ENCODE data around the gene SPATA20. TPM values are rescaled to one million over a fixed set of nuclear protein-coding genes. Genes with fewer than 3 reads are reported as not detected.

Gene SPATA20
- total RNA-seq, 1 experiment from 2014 or later = 88.7 TPM

DNA sequence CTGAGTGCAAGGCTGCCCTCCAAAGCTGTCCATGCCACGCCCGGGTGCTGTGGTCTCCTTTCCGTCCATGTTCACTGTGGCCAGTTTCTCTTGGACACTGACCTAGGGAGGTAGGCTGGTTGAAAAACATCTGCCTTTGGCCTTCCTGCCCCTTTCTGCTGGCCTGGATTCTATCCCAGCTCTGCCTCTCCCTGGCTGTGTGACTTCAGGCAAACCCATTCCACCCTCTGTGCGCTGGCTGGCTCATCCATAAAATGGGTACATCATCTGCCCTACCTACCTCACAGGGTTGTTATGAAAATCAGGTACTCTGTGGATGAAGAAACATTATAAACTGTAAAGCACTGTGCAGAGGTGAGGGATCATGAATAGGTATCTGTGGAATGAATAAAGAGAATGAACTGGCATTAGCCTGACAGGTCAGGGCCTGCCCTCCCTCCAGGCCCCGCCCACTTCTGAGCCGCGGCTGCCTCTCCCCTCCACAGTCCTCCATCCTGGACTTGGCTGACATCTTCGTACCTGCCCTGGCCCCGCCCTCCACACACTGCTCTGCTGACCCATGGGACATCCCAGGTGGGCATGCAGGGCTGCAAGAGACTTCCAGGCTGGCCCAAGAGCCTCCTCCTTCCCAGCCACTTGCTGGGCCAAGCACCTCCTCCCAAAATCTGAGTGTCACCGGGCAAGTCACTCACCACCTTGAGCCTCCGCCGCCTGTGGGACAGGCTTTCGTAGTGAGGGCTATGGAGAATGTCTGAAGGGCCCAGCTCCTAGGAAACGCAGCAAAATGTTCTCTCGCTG, 7.0 kb upstream of the SPATA20 start:
- DNase-seq (ENCODE audit: low spot score) = no peak

DNA sequence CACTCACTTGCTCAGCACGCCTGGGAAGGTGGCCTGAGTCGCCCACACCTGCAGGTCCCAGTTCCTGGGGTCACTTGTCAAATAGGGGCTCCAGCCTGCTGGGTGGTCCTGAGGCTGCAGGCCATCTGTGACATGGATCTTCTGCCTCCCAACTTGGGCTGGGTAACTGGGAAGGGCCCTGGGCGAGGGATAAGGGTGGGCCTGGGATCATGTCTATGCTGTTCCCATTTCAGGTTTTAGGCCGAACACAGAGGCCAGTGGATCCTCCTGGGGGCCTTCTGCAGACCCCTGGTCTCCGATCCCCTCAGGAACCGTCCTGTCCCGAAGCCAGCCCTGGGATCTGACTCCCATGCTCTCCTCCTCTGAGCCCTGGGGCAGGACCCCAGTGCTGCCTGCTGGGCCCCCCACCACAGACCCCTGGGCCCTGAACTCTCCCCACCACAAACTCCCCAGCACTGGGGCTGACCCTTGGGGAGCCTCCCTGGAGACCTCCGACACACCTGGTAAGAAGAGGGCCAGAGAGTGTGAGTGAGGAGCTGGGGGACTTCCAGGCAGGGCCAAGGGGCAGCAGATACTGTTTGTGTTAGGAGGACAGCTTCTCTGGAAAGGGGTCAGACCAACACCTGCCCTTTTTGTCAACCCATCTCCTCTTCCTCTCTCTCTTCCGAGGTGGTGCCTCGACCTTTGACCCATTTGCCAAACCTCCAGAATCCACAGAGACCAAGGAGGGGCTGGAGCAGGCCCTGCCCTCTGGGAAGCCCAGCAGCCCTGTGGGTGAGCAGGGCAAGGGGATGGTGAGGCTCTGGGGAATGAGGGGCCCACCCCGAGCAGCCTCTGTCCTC, 6.2 kb upstream of the SPATA20 start:
- DNase-seq (ENCODE audit: low spot score) = no peak

DNA sequence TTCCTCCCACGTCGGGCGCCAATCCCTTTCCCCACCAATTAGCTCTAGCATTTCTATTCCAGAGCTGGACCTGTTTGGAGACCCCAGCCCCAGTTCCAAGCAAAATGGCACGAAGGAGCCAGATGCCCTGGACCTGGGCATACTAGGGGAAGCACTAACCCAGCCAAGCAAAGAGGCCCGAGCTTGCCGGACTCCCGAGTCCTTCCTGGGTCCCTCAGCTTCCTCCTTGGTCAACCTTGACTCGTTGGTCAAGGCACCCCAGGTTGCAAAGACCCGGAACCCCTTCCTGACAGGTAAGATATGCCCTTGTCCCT, 5.6 kb upstream of the SPATA20 start:
- DNase-seq (ENCODE audit: low spot score) = no peak

DNA sequence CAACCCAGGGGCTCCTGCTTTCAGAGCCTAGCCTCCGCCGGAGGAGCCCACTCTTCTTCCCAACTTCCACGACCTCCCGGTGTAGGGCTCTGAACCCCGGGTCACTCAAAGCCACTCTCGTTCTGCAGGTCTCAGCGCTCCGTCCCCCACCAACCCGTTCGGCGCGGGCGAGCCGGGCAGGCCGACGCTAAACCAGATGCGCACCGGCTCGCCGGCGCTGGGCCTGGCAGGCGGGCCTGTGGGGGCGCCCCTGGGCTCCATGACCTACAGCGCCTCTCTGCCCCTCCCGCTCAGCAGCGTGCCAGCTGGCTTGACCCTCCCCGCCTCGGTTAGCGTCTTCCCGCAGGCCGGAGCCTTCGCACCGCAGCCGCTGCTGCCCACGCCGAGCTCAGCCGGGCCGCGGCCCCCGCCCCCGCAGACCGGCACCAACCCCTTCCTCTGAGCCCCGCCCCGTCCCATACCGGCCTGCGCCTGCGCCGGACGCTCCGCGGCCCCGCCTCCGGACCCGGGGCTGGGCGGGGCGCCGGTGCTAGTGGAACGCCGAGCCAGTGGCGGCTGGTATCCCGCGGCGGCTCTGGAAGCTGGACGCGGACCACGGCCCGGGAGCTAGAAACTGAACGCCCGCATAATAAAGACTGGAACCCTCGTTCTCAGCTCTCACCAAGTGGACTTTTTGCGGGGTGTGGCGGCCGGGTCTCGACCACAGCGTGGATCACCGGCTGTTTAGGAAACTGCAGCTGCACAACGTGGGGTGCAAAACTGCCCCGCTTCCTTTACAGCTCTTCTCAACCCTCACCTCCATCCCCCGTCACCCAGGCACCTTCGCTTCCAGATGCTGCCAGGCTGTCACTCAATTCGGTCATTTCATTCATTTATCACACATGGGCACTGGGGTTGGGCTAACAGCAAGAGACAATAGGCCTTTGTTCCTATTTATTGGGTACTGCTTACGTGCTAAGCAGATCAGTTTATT, 5.0 kb upstream of the SPATA20 start:
- peak; percentile 63 for DNase-seq (ENCODE audit: low spot score)

DNA sequence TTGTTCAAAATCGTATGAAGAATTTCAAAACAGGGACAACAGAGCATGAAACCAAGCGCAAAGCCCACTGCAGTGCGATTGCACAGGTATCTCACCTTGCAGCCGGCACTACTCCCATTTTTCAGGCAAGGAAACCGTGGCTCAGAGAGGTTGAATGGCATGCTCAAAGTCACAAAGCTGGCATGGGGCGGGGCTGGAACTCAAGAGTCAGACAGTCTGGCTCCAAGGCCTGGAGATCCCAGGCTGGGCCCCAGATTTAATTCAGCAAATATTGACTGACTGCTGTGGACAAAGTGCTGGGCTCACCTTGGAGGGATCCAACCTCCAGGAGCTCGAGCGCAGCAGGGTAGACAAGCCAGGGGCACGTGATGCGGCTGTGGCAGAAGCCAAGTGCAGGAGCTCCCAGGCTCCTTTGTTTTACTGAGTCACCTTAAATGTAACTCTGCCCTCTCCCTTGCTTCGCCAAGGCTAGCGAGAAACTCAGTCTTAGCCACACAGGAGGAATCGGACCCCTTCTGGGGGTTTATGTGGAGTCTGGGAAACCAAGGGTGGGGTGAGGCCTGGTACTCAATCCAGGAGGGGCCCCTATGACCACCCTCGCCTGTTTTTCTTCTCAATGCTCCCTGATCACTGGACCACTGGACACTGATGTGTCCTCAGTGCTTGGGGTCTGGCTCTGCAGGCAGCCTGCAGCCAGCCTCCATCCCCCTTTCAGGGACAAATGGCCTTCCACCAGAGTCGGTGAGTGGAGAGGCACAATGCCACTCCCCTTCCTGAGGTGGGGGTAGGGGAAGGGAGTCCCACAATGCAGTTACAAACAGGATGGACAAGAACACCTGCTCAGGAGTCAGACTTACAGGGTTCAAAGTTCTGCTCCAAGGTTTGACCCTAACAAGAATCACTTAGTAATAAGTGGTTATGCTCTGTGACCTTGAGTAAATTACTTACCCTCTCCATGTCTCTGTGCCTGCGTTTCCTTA, 3.9 kb upstream of the SPATA20 start:
- DNase-seq (ENCODE audit: low spot score) = no peak

DNA sequence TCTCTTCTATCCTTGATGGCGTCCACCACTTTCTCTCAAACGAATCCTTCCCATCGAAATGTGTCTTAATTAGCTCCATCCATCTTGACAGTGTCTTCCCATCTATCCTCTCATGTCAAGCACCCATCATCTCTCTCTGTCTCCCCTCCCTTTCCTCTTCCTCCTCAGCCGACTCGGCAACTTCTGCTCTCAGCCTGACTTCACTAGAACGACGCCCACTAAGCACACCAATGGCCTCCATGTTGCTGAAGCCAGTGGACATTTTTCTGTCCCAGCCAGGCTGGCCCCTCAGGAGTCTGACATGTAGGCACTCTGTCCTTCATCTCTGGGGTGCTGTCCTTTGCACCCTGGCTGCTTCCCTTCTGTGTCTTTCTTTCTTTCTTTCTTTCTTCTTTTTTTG, 2.5 kb upstream of the SPATA20 start:
- no peak for DNase-seq (ENCODE audit: low spot score)

DNA sequence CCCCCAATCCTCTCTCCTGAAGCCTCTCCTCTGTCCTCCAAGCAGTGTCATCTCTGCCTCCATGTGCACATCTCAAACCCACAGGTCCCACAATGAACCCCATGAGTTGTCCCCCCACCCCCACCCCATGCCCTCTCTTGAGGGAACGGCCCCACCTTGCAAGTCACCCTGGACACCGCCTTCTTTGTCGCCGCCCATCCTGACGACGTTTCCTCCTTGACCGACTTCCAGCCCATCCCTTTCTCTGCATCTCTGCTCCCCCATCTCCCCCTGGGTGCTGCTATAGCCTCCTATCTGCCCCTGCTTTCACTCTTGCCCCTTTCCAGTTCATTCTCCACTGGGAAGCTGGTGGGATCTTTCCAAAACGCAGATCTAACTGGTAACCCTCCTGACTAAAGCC, 1.7 kb upstream of the SPATA20 start:
- no peak for DNase-seq (ENCODE audit: low spot score)

DNA sequence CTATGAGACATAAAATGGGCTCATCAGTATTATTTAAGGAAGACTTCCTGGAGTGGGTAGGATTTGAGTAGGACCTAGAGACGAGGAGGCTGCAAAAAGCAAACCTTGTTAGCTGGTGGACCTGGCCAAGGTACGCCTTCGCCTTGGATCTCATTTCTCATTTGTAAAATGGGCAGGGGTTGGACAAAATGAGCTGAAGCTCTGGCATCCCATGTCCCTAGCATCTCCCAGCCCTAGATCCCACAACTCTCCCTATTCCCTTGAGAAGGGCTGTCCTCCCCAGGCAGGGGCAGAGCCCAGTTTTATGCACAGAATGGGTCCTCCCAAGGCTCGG, 306 bp upstream of the SPATA20 start:
- no peak for DNase-seq (ENCODE audit: low spot score)

DNA sequence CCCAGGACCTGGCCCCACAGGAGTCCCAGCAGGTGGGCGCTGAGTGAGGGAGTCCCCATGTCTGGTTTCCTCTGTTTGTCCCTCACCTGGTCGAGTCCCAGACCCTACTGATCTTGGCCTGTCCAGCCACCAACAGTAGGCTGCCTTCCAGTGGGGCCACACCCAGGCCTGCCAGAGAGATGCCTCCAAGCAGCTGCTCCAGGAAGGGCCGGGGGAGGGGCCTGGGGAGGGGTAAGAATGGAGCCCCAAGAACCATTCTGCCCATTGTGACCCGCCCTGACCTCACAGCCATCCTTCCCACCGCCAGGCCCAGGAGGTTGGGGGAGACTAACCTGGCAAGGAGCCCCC, 736 bp downstream of the SPATA20 start:
- no peak for DNase-seq (ENCODE audit: low spot score)

DNA sequence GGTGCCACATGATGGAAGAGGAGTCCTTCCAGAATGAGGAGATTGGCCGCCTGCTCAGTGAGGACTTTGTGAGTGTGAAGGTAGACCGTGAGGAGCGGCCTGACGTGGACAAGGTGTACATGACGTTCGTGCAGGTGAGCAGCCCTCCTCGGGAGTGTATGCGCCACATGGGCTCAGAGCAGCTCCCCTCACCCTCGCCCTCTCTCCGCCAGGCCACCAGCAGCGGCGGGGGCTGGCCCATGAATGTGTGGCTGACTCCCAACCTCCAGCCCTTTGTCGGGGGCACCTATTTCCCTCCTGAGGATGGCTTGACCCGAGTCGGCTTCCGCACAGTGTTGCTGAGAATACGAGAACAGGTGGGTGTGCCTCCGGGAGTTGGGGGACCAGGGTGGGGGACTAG, 1.9 kb downstream of the SPATA20 start:
- DNase-seq (ENCODE audit: low spot score) = no peak

DNA sequence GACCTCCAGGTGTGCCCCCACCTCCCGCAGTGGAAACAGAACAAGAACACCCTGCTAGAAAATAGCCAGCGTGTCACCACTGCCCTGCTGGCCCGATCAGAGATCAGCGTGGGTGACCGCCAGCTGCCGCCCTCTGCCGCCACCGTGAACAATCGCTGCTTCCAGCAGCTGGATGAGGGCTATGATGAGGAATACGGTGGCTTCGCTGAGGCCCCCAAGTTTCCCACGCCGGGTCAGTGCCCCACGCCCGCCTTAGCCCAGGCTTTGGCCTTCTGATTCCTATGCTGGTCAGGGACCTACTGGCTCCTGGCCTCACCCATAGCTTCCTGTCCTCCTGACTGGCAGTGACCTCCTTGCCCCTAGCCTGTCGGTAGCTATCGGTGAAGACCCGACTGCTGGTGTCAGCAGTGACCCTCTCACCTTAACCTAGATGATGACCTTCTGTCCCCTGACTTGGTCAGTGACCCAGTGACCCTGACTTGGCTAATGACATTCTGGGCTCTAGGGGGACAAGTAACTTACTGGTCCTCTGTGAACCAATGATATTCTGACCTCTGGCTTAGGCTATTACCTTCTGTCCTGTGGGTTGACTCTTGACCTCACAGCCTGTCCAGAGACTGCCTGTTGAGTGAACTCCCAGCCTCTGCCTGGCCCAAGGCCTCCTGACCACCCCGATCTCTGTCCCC, 2.4 kb downstream of the SPATA20 start:
- no peak for DNase-seq (ENCODE audit: low spot score)

DNA sequence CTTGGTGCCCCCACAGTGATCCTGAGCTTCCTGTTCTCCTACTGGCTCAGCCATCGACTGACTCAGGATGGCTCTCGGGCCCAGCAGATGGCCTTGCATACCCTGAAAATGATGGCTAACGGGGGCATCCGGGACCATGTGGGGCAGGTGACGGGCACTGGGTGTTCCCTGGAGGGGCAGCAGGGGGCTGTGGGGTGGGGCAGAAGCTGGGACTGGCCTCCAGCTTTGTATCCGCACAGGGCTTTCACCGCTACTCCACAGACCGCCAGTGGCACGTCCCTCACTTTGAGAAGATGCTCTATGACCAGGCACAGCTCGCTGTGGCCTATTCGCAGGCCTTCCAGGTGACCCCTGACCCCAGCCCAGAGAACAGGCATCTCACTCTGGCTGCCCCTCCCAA, 3.0 kb downstream of the SPATA20 start:
- no peak for DNase-seq (ENCODE audit: low spot score)

DNA sequence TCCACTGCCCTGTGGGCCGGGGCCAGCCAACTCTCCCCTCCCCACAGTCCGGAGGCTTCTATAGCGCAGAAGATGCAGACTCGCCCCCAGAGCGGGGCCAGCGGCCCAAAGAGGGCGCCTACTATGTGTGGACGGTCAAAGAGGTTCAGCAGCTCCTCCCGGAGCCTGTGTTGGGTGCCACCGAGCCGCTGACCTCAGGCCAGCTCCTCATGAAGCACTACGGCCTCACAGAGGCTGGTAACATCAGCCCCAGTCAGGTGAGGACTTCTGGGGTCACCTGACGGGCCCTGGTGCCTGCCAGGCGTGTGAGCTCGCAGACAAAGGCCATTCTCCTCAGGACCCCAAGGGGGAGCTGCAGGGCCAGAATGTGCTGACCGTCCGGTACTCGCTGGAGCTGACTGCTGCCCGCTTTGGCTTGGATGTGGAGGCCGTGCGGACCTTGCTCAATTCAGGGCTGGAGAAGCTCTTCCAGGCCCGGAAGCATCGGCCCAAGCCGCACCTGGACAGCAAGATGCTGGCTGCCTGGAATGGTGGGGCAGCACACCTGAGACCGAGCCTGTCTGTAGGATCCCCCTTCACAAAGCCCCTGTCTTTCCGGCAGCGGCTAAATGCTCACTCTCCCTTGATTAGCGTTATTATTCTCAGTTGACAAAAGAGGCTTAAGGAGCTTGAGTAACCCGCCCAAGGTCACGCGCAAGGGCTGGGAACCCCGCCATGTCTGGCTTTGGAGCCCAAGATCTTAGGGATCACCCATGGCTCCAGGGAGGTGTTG, 3.9 kb downstream of the SPATA20 start:
- peak; percentile 80 for DNase-seq (ENCODE audit: low spot score)

DNA sequence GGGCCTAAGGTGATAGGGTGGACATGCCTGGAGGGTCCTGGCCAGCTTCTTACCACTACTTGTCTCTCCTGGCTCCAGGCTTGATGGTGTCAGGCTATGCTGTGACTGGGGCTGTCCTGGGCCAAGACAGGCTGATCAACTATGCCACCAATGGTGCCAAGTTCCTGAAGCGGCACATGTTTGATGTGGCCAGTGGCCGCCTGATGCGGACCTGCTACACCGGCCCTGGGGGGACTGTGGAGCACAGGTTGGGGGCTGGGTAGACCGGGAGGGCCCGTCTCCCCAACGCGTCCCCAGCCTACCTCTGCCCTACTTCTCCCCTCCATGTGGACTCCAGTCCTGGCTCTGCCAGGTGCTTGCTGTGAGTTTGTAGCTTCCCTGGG, 4.5 kb downstream of the SPATA20 start:
- DNase-seq (ENCODE audit: low spot score) = no peak

DNA sequence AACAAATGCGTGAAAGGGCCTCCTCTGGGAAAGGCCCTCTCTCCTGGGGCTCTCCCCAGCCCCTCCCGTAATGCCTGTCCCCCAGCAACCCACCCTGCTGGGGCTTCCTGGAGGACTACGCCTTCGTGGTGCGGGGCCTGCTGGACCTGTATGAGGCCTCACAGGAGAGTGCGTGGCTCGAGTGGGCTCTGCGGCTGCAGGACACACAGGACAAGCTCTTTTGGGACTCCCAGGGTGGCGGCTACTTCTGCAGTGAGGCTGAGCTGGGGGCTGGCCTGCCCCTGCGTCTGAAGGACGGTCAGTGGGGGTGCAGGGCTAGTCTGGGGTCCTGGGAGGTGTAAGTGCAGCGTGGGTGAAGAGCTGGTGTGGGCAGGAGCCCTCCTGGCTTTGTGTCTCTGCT, 4.9 kb downstream of the SPATA20 start:
- no peak for DNase-seq (ENCODE audit: low spot score)

DNA sequence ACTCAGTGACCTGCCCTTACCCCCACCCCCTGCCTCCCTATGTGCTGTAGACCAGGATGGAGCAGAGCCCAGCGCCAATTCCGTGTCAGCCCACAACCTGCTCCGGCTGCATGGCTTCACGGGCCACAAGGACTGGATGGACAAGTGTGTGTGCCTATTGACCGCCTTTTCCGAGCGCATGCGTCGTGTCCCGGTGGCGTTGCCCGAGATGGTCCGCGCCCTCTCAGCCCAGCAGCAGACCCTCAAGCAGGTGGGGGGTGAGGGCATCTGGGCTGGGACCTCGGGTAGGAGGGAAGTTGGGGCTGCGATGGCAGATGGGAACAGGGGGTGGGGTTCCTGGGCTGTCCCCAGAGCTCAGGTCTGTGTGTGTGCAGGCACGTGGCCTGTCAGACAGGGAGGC, 7.2 kb downstream of the SPATA20 start:
- DNase-seq (ENCODE audit: low spot score) = no peak

DNA sequence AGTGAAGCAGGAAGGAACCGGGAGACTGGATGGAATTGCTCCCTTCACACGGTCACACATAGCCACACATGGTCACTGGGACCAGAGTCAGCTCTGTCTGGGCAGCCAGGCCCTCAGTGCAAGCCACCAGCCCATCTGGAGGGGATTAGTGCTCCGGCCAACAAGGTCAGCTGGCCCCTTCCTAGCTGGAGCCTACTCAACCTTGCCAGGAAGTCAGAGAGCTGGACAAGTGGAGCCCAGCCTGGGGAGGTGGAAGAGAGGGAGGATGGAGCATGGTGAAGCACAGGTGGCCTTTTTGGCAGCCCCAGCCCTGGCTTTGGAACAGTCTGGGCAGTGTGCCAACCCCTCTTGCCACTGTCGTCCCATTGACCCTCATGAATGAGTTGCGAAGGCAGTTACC, 9.8 kb downstream of the SPATA20 start:
- no peak for DNase-seq (ENCODE audit: low spot score)

DNA sequence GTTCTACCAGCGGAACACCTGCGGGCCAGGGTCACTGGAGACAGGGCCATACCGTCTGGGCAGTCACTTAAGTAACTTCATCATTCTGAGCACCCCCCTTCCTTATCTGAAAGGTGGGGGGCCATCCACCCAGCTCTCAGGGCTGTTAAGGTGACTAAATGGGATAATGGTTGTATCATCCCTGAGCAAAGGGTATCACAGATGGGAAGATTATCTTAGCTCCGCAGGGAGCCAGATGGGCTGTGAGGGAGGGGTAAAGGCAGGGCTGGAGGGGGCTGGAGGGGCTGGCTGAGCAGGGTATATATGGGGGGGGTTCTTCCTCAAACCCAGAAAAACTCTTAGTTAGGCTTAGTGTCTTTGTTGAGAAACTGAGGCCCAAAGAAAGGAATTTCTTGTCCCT, 10.7 kb downstream of the SPATA20 start:
- no peak for DNase-seq (ENCODE audit: low spot score)

DNA sequence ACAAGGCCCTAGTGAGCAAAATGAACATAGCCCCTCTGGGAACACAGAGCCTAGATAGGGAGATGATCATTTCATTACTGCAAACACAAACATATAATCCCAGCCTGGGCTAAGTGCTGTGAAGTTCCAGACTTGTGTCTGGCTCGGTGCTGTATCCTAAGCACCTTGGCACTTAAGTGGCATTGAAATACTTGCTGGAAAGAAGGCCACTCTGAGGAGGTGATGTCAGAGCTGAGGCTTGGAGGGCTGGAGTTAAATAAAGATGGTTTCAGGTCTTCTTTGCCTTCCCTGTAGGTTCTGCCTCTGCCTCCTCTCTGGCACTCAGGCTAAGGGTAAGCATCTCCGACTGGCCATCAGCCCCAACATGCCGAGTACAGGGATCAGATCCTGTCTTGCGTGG, 11.1 kb downstream of the SPATA20 start:
- DNase-seq (ENCODE audit: low spot score) = no peak

DNA sequence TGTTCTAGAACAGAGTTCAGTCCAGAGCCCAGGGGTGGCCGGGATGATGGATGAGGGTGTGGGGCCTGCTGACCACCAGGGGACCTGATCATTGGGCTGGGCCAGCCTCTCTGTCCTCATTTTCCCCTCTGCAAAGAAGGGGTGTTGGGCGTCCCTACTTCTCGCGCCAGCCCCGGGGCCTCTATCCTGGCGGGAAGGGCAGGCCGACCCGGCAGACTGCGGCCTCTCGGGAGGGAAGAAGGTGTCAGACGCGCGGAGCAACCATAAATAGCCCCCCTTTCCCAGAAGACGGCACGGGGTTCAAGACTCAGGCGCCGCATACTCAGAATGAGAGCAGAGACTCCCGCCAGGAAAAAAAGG, 11.6 kb downstream of the SPATA20 start:
- no peak for DNase-seq (ENCODE audit: low spot score)
